Right hindlimb (tissue), 1 donor: ENCODE results near the gene ZIC1.

ENCODE experiments used
- DNase-seq: peaks from one replicate; pipeline ENCODE4 v3.0.0-alpha.2; 2018

Gene ZIC1

GRCh38 chr3:147397155-147397874 lies 11.8 kb upstream of the ZIC1 start:
- peak; percentile 29 for DNase-seq

GRCh38 chr3:147397875-147398812 lies 11.0 kb upstream of the ZIC1 start:
- DNase-seq = no peak

GRCh38 chr3:147398813-147399534 lies 10.2 kb upstream of the ZIC1 start:
- DNase-seq = no peak

GRCh38 chr3:147400111-147400510 lies 9.1 kb upstream of the ZIC1 start:
- DNase-seq = no peak

GRCh38 chr3:147400999-147401398 lies 8.2 kb upstream of the ZIC1 start:
- DNase-seq = no peak

GRCh38 chr3:147401421-147401820 lies 7.7 kb upstream of the ZIC1 start:
- DNase-seq = no peak

- DNase-seq = no peak
These were observed 7.0 kb upstream of the ZIC1 start for GRCh38 chr3:147402159-147402558.

- no peak for DNase-seq
These were observed 5.7 kb upstream of the ZIC1 start for GRCh38 chr3:147403511-147403910.

- no peak for DNase-seq
These were observed 5.0 kb upstream of the ZIC1 start for GRCh38 chr3:147404000-147404799.

GRCh38 chr3:147404800-147405230 lies 4.3 kb upstream of the ZIC1 start:
- no peak for DNase-seq

GRCh38 chr3:147405231-147406027 lies 3.7 kb upstream of the ZIC1 start:
- DNase-seq = no peak

GRCh38 chr3:147406028-147406931 lies 2.9 kb upstream of the ZIC1 start, which contains the start of gene ZIC4:
ZIC4 (minus strand) TSS chr3:147406543; CDS start chr3:147402797, 3,746 bp downstream.
- no peak for DNase-seq

- DNase-seq = peak; percentile 42
These were observed 2.1 kb upstream of the ZIC1 start for GRCh38 chr3:147407114-147407497.

GRCh38 chr3:147407498-147408187 lies 1.5 kb upstream of the ZIC1 start:
- DNase-seq = peak; percentile 28

- peak; percentile 18 for DNase-seq
These were observed 721 bp upstream of the ZIC1 start for GRCh38 chr3:147408188-147409100.

- DNase-seq = peak; percentile 39
These were observed 956 bp downstream of the ZIC1 start for GRCh38 chr3:147410116-147410525.

- peak; percentile 73 for DNase-seq
These were observed 1.5 kb downstream of the ZIC1 start for GRCh38 chr3:147410526-147411237.
